ENCODE results near the gene PPP1R7. TPM values are rescaled to one million over a fixed set of nuclear protein-coding genes. Genes with fewer than 3 reads are reported as not detected.

The PPP1R7 gene
- total RNA-seq, 4 donors from 2014 or later = 58.7 to 74.0 (median 68.8) TPM

- WGBS, 2 donors = 96 to 99% methylated on average over 7 to 8 of the region's 8 CpGs
- no peaks in the 10 kb centered on the region for H3K27me3 ChIP-seq
- DNase-seq = no peak
- H3K4me1 ChIP-seq = no peaks in the 10 kb centered on the region
- no peak overlapping the region for H3K4me3 ChIP-seq (replicated peaks in 1 of 3)
- no peak overlapping the region for H3K27ac ChIP-seq
- intact Hi-C loops (cut with DNase I) = no loop called here
- TF ChIP-seq CTCF (IDR thresholded peaks at IDR 0.05) = no peak
- no peak for TF ChIP-seq POLR2A (IDR thresholded peaks at IDR 0.05)
- H3K9me3 ChIP-seq = no peaks in the 10 kb centered on the region
- no peaks in the 10 kb centered on the region for H3K36me3 ChIP-seq
These were observed 22.0 kb upstream of the PPP1R7 start for GRCh38 chr2:241128266-241128665.

DNA sequence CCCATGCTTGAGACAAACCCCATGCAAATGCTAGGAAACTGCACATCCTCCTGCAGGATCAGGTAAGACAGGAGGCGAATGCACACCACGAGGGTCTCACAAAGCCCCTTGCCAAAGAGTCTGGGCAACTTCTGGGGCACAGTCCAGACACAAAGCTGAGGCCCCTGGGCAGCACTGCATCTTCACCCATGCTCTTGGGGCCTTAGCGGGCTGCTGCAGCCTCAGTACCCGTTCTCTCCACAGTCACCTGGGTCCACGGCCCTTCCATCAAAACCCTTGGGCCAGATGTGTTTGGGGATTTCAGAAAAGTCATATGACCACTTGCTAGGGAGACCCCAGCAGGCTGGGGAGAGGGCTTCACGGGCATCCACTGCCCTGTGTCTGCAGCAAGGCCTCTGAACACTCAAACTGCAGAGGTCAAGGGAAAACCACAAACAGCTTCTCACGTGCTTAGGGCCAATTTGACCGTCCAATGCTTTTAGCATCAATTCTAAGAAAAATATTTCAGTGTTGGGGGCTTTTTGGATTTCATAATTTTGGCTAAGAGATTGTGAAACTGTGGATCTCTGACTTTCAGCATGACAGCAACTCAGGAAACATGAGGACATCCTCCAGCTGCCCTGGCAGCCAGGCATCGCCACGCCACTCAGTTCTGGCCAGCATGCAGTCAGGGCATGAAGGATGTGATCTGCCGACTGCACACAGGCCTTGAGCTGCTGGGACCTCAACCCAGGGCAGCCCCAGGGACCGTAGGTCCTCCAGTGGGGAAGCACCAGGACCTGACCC is 21.0 kb upstream of the PPP1R7 start:
- TF ChIP-seq CTCF (IDR thresholded peaks at IDR 0.05) = no peak
- TF ChIP-seq POLR2A (IDR thresholded peaks at IDR 0.05) = no peak
- intact Hi-C loops (cut with DNase I) = no loop called here
- Histone ChIP-seq H3K27me3 (no peaks in the 10 kb centered on the region), H3K36me3 (no peaks in the 10 kb centered on the region), H3K27ac (no peak overlapping the region), H3K9me3 (no peaks in the 10 kb centered on the region), H3K4me3 (replicated peaks in 1 of 3) (no peak overlapping the region), H3K4me1 (no peaks in the 10 kb centered on the region)
- no peak for DNase-seq
- WGBS, 2 donors = 91 to 93% methylated on average over 12 of the region's 12 CpGs

GRCh38 chr2:241130316-241130715 is 20.0 kb upstream of the PPP1R7 start:
- Histone ChIP-seq H3K36me3 (no peaks in the 10 kb centered on the region), H3K4me3 (replicated peaks in 1 of 3) (no peak overlapping the region), H3K27me3 (no peaks in the 10 kb centered on the region), H3K4me1 (no peaks in the 10 kb centered on the region), H3K9me3 (no peaks in the 10 kb centered on the region), H3K27ac (no peak overlapping the region)
- no peak for DNase-seq
- 91 to 96% methylated on average over 12 to 16 of the region's 16 CpGs for WGBS, 2 donors
- TF ChIP-seq POLR2A (IDR thresholded peaks at IDR 0.05) = no peak
- no peak for TF ChIP-seq CTCF (IDR thresholded peaks at IDR 0.05)
- intact Hi-C loops (cut with DNase I) = no loop called here

- no peaks in the 10 kb centered on the region for H3K36me3 ChIP-seq
- no peak for DNase-seq
- no peaks in the 10 kb centered on the region for H3K9me3 ChIP-seq
- 96 to 98% methylated on average over 7 of the region's 7 CpGs for WGBS, 2 donors
- intact Hi-C loops (cut with DNase I) = no loop called here
- TF ChIP-seq POLR2A (IDR thresholded peaks at IDR 0.05) = no peak
- TF ChIP-seq CTCF (IDR thresholded peaks at IDR 0.05) = no peak
- no peaks in the 10 kb centered on the region for H3K27me3 ChIP-seq
- H3K27ac ChIP-seq = no peak overlapping the region
- H3K4me3 ChIP-seq (replicated peaks in 1 of 3) = no peak overlapping the region
- H3K4me1 ChIP-seq = no peaks in the 10 kb centered on the region
These were observed 18.7 kb upstream of the PPP1R7 start for GRCh38 chr2:241131531-241131930.

- H3K4me3 ChIP-seq (replicated peaks in 1 of 3) = no peak overlapping the region
- H3K27me3 ChIP-seq = no peaks in the 10 kb centered on the region
- no peaks in the 10 kb centered on the region for H3K9me3 ChIP-seq
- no peak for TF ChIP-seq CTCF (IDR thresholded peaks at IDR 0.05)
- no peak for TF ChIP-seq POLR2A (IDR thresholded peaks at IDR 0.05)
- DNase-seq = no peak
- no peaks in the 10 kb centered on the region for H3K4me1 ChIP-seq
- peaks cover 0 to 3% of the 10 kb centered on the region in 2 donors for H3K36me3 ChIP-seq
- intact Hi-C loops (cut with DNase I) = no loop called here
- WGBS, 2 donors = 90 to 93% methylated on average over 14 of the region's 14 CpGs
- no peak overlapping the region for H3K27ac ChIP-seq
These were observed 17.5 kb upstream of the PPP1R7 start for GRCh38 chr2:241132538-241133435.
